Sciatic nerve (tissue), 2 donors: ENCODE data around the gene TRMT2B. TPM values are rescaled to one million over a fixed set of nuclear protein-coding genes. Genes with fewer than 3 reads are reported as not detected.
"Not testable (repeated sequence)": the region's sequence is repeated elsewhere in the genome, so short reads cannot be mapped to it uniquely, and the experiment has no call there.

ENCODE experiments used
- ATAC-seq: fragments of 200-7000 bp; cut with Tn5 transposase; one replicate; pipeline ENCODE4 v1.9.1; 2020; ENCODE audit warnings: mild to moderate bottlenecking, moderate library complexity
- DNase-seq: peaks from one replicate; pipeline ENCODE4 v3.0.0-alpha.2; 2020; ENCODE audit warnings: low spot score
- intact Hi-C: fragments of 100-400 bp; cut with DNase I; formaldehyde crosslinking; loops from one replicate; pipeline ENCODE4 v1.14.2; 2022
- total RNA-seq: library from RNA; stranded (reverse); fragmentation: NEBNext Ultra II Directional; extraction: Animal tissue kit (Norgen Biotek cat#: 25700); gene quantifications from one replicate; pipeline ENCODE4 v1.2.1, GENCODE V29; 2021
- donor health status: DM: no; HTN: no; CAD: no.
- donor health status: DM: no; HTN: no; CAD: no.

Gene TRMT2B, protein sequence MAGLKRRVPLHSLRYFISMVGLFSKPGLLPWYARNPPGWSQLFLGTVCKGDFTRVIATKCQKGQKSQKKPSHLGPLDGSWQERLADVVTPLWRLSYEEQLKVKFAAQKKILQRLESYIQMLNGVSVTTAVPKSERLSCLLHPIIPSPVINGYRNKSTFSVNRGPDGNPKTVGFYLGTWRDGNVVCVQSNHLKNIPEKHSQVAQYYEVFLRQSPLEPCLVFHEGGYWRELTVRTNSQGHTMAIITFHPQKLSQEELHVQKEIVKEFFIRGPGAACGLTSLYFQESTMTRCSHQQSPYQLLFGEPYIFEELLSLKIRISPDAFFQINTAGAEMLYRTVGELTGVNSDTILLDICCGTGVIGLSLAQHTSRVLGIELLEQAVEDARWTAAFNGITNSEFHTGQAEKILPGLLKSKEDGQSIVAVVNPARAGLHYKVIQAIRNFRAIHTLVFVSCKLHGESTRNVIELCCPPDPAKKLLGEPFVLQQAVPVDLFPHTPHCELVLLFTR
- 14.5 TPM for total RNA-seq

DNA sequence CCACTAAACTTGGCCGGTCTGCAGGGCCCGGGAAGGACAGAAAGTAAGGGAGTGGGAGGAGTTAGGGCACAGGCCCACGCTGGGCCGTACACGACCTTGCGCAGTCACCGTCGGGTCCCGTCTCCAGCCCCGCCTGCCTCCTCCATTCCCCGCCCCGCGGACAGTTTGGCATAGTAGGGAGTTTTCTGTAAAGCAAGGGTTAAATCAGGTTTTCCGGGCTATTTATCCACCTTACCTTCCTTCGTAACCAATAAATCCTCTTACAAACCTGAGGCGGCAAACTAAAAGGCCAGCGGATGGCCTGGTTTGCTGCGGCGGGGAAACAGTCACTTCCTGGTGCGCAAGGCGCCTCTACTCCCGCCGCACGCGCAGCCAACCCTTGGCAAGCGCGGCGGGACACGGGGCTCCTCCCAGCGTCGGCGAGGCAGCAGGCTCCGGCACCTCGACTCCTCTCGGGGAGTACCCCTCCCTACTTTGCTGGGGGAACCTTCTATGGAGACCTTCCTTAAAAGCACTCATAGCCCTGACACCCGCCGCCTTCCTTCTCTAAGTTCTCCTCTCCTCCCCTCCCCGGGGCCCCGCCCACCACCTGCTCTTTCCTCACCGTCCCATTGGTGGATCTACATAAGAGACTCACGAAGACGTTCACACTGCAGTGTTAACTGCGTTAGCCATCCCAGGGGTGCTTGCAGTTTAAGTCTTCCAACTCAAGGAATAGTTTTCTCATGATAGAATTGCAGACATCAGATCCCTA is at the start of gene TRMT2B:
TSS of gene TRMT2B (minus strand) at position 563 of the 754 bp plus-strand sequence. CDS start 9,822 bp downstream, outside the sequence.
- ATAC-seq (peak; percentile 98), DNase-seq (peak; percentile 84)

DNA sequence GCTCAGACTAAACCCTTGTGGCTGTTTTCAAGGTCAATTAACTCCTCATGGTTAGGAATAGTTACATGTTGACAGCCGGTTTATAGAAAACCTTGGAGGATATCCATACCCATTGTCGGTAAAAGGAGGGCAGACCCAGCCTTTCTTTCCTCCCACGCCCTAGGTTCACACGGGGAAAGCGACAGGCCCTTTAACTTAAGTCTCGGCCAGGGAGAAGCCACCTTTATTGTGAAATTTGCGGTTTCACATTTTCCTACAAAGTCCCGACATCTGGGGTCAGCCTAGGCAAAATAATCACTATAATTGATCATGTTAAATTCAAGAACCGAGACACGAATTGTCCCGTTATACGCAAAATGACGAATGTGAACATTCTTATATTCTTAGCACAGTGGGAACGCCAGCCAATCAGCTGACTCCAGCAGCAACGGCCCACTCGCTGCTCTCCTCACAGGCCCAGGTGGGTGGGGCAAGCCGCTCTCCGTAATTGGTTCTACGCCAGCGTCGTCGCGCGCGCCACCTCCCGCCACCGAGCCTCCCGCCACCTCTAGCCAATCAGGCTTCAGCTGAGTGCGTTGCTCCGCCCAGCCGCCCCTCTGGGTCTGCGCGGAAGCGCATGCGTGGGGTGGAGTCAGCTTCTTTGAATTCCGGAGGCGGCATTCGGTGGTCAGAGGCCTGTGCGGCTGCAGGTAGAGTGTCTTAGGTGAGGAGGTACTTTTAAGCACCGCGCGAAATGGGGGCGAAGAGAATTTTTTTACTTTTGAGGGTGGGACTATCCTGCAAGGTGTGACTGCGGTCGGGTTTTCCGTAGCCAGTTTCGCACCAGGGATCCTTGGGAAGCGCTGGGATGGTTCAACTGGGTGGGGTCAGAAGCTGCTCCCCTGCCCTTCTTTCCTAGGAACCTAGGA is 45.9 kb upstream of the TRMT2B start, which contains the start of gene CENPI:
TSS of gene CENPI (plus strand) at position 659 of the 908 bp plus-strand sequence. CDS start 2,867 bp downstream, outside the sequence.
- peak; percentile 95 for DNase-seq
- intact Hi-C loops: no loop called here
- peak; percentile 100 for ATAC-seq

More for the DNA sequence above, at the start of gene TRMT2B:
- intact Hi-C loops: no loop called here

DNA sequence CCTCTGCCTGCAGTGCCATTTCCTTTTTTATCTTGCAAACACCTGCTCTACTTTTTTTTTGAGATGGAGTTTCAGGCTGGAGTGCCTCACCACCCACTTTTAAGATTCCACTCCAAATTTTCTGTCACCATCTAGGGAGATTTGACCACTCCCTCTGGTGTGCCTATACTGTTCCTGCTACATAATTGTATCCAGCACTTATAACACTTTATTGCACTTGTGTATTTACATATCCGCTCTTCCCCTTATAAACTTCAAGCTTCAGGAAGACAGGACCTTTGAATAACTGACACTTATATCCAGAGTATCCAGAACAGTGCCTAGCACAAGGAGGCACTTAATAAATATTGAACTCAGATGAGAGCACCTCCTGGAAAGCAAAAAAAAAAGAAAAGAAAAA is 39.9 kb upstream of the TRMT2B start:
- intact Hi-C loops: no loop called here

DNA sequence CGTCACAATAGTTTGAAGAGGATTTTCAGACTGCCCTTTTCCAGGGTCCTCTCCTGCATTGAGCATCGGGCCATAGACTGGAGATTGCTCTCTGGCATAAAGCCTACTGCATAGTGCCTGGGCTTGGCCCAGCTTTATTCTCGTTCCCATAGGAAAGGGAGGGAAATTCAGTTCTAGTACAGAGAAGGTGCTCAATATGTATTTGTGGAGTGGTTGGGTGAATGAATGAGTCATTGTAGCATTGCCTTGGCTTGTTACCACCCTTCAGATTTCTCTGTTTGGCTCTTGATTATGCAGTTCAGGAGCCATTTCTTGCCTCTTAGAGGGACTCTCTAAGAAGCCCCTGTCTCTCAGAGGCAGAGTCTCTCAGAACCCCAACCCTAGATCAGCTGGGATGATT is 29.3 kb upstream of the TRMT2B start:
- ATAC-seq (no peak), DNase-seq (no peak)
- intact Hi-C loops: no loop called here

More for the DNA sequence above, 39.9 kb upstream of the TRMT2B start:
- ATAC-seq (no peak), DNase-seq (no peak)

DNA sequence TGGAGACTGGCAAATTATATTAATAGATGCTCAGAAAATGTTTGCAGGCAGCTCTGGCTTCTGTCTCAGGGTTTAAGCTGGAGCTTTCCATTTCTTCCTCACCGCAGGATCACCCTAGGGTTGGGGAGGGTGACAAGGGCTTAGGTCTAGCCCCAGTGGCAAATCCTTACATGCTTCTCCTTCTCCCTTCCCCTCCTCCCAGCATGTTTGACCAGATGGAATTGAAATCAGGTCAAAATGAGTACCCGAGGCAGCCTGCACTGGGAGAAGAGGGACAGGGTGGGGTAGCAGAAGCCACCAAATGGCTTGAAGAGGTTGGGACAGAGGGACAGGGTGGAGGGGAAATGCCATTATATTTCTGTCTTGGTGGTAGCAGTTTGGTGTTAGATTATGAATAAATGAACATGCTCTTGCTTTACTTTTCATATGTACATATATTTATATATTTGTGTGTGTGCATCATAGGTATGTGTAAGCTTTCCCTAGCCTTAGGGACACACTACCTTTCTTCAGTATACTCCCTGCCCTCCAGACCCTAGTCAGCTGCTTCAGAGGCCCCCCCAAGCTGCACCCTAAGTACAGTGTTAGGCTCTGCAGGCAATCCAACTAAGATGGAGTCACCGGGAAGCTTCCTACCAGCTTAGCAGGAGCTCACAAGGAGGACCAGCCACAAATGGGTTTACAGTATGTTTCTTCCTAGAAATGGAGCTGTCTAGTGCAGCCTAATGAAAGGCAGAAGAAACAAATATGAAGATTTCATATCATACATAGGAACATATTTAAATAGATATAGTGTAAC is 28.6 kb upstream of the TRMT2B start:
- intact Hi-C loops: no loop called here
- ATAC-seq: no peak
- DNase-seq: no peak

DNA sequence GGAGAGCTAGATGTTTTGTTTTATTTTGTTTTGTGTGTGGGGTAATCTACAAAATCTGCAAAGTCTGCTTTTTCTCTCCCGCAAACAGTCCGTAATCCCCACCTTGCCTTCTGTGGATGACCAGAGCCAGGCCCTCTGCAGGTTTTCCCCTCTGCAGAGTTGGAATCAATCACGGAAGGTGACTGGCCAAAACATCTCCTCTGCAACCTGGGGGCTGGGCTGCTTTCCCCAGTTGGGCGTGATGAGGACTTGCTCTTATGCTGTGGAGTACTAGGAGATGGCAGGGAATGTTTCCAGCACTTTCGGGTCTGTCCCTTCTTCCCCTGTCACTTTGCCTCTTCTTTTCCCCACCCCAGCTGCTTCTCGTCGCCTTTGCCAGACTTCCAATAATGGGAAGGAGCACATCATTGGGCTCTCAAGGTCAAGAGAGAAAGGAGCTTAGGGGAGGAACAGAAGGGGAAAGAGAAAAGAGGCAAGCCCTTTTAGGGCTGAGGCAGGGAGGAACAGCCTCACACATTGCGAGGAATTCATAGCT is 27.9 kb upstream of the TRMT2B start:
- intact Hi-C loops: no loop called here
- DNase-seq: no peak
- no peak for ATAC-seq

DNA sequence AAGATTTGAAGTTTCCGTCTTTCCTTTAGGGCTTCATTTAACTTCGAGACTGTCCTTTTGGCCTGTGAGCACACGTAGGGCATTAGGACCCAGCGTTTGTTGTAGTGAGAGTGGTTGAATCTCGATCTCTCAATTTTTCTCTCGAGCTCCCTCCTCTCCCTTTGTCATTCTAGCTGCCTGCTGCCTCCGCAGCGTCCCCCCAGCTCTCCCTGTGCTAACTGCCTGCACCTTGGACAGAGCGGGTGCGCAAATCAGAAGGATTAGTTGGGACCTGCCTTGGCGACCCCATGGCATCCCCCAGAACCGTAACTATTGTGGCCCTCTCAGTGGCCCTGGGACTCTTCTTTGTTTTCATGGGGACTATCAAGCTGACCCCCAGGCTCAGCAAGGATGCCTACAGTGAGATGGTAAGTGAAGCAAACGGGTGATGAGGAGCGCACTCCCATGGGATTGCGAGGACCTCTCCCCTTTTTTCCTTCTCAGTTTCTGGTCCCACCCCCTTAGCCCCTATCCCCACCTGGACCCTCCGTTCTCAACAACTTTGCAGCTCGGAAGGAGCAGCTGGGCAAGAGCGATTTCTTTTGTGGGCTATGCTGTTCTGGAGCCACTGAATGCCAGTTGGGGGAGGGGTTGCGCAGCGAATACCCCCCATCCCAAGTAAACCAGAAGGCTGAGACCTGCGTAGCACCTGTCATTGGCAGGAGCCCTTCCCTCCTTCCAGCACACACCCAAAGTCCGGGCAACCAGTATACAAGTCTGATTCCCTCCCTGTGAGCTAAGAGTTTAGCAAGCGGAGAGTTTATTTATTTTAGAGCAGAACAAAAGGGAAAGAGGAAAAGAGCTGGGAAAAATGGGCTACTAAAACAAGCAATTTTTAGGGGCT is 27.0 kb upstream of the TRMT2B start, which contains the start of gene TMEM35A:
TSS of gene TMEM35A (plus strand) at position 164 of the 883 bp plus-strand sequence. CDS start at position 288, 124 bp downstream.
- DNase-seq (no peak), ATAC-seq (peak; percentile 73)
- intact Hi-C loops: no loop called here

DNA sequence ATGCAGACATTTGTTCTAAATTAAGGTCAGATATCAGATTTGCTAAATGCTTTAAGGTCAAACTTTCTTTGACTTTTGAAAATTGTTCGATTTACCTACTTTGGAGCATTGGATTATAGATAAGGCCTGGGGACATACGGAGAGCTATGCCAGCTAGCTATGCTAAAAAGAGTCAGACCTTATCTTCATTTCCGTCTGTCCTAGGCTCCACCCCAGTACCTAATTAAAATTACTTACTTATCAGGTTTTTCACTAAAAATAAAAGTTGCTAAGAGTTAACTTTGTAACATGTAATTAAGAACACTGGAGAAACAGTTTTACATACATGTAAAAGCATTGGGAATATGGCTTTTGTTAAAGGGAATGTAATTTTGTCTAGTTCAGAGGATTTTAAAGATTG is 19.7 kb upstream of the TRMT2B start:
- DNase-seq (no peak), ATAC-seq (no peak)
- intact Hi-C loops: no loop called here

DNA sequence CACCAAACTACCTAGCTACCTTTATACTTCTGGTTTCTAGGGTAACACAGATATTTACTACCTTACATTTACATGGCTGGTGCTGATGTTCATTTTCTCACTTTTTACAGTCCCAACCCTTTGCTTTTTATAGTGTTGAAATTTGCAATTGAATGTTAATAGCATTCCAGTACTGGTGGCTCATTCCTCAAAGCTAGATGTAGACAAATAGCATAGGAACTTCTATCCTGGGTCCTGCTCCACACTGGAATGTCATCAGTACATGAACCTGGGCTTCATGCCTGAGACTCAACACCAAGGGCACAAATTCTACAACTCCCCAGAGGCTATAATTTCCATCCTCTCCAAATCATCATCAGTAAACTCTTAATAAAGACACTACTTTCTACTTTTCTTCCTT is 10.3 kb upstream of the TRMT2B start:
- no peak for ATAC-seq
- intact Hi-C loops: no loop called here
- DNase-seq: no peak

DNA sequence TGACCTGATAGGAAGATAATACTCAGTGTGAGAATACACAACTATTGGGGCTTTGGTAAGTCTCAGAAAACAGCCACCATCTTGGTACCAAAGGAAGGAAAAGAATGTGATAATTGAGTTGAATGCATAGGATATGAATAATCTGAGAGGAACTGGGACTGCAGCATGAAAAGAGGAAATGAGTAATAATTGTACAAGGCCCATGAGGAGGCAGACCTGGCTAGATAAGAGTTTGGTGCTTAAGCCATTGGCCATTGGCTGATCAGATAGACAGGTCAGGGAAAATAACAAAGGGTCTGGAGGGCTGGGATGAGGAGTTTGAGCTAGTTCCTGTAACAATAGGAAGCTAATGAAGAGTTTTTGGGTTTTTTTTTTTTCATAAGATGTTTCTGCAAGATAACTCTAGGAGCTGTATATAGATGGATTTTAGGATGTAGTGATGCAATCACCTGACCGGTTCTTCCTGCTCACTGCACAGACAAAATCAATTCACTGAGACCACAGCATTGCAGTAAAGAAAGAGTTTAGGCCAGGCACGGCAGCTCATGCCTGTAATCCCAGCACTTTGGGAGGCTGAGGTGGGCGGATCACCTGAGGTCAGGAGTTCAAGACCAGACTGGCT is 5.3 kb upstream of the TRMT2B start:
- ATAC-seq (no peak), DNase-seq (no peak)
- intact Hi-C loops: no loop called here

DNA sequence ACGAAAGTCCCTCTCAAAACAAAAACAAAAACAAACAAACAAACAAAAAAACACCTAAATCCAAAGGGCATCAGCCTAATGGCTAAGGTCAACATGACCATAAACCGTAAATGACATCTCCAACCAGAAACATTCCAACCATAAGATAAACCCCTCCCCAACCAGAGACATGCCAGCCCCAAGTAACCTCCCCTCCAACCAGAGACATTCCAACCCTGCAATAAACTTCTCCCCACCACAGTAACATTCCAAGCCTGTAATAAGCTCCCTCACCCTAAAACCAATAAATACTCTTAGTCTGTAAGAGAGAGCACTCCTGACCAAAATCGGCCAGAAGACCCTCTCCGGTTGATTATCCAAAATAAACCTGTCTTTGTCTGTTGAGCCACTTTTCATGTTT is 4.6 kb upstream of the TRMT2B start:
- DNase-seq, intact Hi-C loops, ATAC-seq: not testable (repeated sequence)

DNA sequence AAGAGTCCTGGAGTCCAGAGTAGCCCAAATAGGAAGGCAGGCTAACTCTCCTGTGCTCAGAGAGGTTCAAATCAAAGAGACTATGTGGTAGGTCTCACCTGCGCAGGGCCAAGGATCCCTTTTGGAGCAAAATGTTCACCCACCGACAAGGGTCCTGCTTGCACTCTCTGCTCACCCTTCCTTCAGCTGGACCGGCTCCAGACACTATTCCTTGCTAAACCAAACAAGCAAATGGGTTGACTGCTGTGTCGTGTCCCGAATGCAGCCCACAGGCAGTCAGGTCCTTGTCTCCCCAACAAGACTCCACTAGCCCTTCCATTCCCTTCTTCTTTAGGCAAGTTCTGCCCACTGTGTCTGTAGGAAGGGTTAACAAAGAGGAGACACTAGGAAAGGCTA is 760 bp downstream of the TRMT2B start:
- DNase-seq: no peak
- no peak for ATAC-seq
- intact Hi-C loops: no loop called here

DNA sequence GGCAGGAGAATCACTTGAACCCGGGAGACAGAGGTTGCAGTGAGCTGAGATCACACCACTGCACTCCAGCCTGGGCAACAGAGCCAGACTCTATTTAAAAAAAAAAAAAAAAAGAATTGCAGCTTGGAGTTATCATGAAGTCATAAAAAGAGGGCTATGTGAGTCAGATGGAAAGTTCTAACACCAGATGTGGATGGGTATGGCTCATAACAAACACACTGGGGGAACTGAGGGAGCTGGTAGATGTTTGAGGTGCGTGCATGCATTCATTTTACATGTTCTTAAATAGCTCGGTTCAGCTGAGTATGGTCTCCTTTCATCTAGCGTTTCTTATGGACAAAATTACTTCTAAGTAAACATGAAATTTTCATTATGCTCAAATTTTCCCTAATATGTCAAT is 11.7 kb downstream of the TRMT2B start:
- no peak for ATAC-seq
- DNase-seq: no peak
- intact Hi-C loops: no loop called here

DNA sequence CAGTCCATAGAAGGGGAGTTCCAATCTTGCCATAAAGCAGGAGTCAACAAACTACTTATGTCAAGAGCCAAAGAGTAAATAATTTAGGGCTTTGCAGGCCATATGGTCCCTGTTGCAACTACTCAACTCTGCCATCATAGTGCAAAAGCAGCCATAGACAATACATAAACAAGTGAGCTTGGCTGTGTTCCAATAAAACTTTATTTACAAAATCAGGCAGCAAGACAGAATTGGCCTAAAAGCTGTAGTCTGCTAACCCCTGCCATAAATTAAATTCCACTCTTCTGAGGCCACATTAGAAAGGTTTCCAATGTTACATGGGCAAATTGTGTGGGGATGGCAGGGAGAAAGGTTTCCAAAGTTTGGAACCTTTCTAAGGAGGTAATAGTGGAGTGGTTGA is 14.7 kb downstream of the TRMT2B start:
- no peak for DNase-seq
- no peak for ATAC-seq
- intact Hi-C loops: no loop called here

DNA sequence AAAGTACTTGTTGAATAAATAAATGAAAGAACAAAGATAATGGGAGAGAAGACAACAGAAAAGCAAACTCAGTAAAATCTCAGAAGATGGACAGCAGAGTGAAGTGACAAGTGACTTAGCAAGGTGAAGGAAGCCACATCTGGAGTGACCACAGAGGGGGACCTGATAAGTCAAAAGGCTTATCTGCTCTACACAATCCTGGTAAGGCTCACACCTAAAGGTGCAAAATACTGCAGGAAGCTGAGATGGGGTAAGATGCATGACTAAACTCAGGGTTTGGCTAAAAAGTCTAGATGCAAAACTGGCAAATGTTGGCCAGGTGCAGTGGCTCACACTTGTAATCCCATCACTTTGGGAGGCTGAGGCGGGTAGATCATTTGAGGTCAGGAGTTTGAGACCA is 22.2 kb downstream of the TRMT2B start:
- intact Hi-C loops: no loop called here
- DNase-seq: no peak
- ATAC-seq: no peak

DNA sequence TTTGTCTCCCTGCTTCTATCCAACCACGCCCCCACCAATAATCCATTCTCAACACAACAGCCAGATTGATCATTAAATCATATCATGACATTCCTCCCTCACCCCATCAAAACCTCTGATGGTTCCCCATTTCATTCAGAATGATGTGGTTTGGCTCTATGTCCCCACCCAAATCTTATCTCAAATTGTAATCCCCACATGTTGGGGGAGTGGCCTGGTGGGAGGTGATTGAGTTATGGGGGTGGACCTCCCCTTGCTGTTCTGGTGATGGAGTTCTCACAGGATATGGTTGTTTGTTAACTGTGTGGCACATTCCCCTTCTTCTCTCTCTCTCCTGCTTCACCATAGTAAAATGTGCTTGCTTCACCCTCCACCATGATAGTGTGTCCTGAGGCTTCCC is 23.3 kb downstream of the TRMT2B start:
- DNase-seq (no peak), ATAC-seq (no peak)
- intact Hi-C loops: no loop called here
